Chondrocyte (in vitro differentiated cells): ENCODE measurements around the gene NXN. TPM values are rescaled to one million over a fixed set of nuclear protein-coding genes. Genes with fewer than 3 reads are reported as not detected.

Experiments
- DNase-seq: peaks from one replicate; pipeline ENCODE4 v3.0.0; 2021; ENCODE audit warnings: mixed read lengths, low spot score
- H3K27ac Mint-ChIP-seq: one replicate; pipeline ENCODE4 v1.8.0; 2021; ENCODE audit warnings: mild to moderate bottlenecking, moderate library complexity, mixed read lengths; ENCODE audit not compliant: unreplicated experiment
- H3K27me3 Mint-ChIP-seq: 2 replicates; pipeline ENCODE4 v1.8.0; 2021; ENCODE audit warnings: low read depth, mixed read lengths
- H3K36me3 Mint-ChIP-seq: 2 replicates; pipeline ENCODE4 v1.8.0; 2021; ENCODE audit warnings: low read depth, mixed read lengths
- H3K4me1 Mint-ChIP-seq: 2 replicates; pipeline ENCODE4 v1.8.0; 2021; ENCODE audit warnings: low read depth, mild to moderate bottlenecking, mixed read lengths
- H3K4me3 Mint-ChIP-seq: one replicate; pipeline ENCODE4 v1.8.0; 2021; ENCODE audit warnings: mild to moderate bottlenecking, moderate library complexity, mixed read lengths; ENCODE audit not compliant: unreplicated experiment
- H3K9me3 Mint-ChIP-seq: 2 replicates; pipeline ENCODE4 v1.8.0; 2021; ENCODE audit warnings: low read depth, mixed read lengths
- CTCF ChIP-seq: fragments of 200-600 bp; sonication (generic); IDR thresholded peaks from 2 replicates; pipeline ENCODE4 v1.5.0; 2021; ENCODE audit warnings: antibody characterized with exemption, mild to moderate bottlenecking, moderate library complexity
- total RNA-seq: library from RNA; stranded (reverse); gene quantifications from 3 replicates; pipeline ENCODE4 v1.2.1, GENCODE V29; 2021

NXN gene
- total RNA-seq, 1 donor from 2014 or later, result 86.4 TPM

- Mint-ChIP-seq H3K4me1 (peaks cover 19% of the 10 kb centered on the region), H3K9me3 (no peaks in the 10 kb centered on the region), H3K27me3 (no peaks in the 10 kb centered on the region), H3K4me3 (no peak overlapping the region), H3K27ac (no peak overlapping the region), H3K36me3 (peaks cover 4% of the 10 kb centered on the region)
- no peak for DNase-seq
- TF ChIP-seq CTCF, result no peak
Measured at GRCh38 chr17:1022278-1023024, 42.9 kb upstream of the NXN start.

- no peaks in the 10 kb centered on the region for H3K27me3 Mint-ChIP-seq
- no peak for TF ChIP-seq CTCF
- no peak overlapping the region for H3K4me3 Mint-ChIP-seq
- no peak overlapping the region for H3K27ac Mint-ChIP-seq
- no peak for DNase-seq
- peaks cover 4% of the 10 kb centered on the region for H3K36me3 Mint-ChIP-seq
- no peaks in the 10 kb centered on the region for H3K9me3 Mint-ChIP-seq
- H3K4me1 Mint-ChIP-seq, result peaks cover 18% of the 10 kb centered on the region
Measured at GRCh38 chr17:1021147-1021546, 41.6 kb upstream of the NXN start.

GRCh38 chr17:1019451-1019850, 39.9 kb upstream of the NXN start:
- TF ChIP-seq CTCF, result no peak
- H3K4me1 Mint-ChIP-seq, result peaks cover 9% of the 10 kb centered on the region
- no peaks in the 10 kb centered on the region for H3K27me3 Mint-ChIP-seq
- peaks cover 6% of the 10 kb centered on the region for H3K36me3 Mint-ChIP-seq
- peak overlapping the region; percentile 80 for H3K27ac Mint-ChIP-seq
- no peak overlapping the region for H3K4me3 Mint-ChIP-seq
- no peaks in the 10 kb centered on the region for H3K9me3 Mint-ChIP-seq
- no peak for DNase-seq

- no peak overlapping the region for H3K27ac Mint-ChIP-seq
- TF ChIP-seq CTCF, result no peak
- no peaks in the 10 kb centered on the region for H3K27me3 Mint-ChIP-seq
- no peak for DNase-seq
- peaks cover 9% of the 10 kb centered on the region for H3K4me1 Mint-ChIP-seq
- H3K4me3 Mint-ChIP-seq, result no peak overlapping the region
- H3K9me3 Mint-ChIP-seq, result no peaks in the 10 kb centered on the region
- H3K36me3 Mint-ChIP-seq, result peaks cover 6% of the 10 kb centered on the region
Measured at GRCh38 chr17:1018547-1018946, 39.0 kb upstream of the NXN start.

GRCh38 chr17:1013729-1014090, 34.1 kb upstream of the NXN start:
- no peak for TF ChIP-seq CTCF
- no peaks in the 10 kb centered on the region for H3K9me3 Mint-ChIP-seq
- peaks cover 5% of the 10 kb centered on the region for H3K36me3 Mint-ChIP-seq
- DNase-seq, result no peak
- H3K4me3 Mint-ChIP-seq, result no peak overlapping the region
- no peak overlapping the region for H3K27ac Mint-ChIP-seq
- no peaks in the 10 kb centered on the region for H3K4me1 Mint-ChIP-seq
- H3K27me3 Mint-ChIP-seq, result no peaks in the 10 kb centered on the region
